ENCODE measurements around the gene ZNF460.

ZNF460 gene

GRCh38 chr19:57242821-57243220 is 37.5 kb upstream of the ZNF460 start:
- H3K9ac ChIP-seq (ENCODE audit: low read depth, low read length), result no peak overlapping the region
- peaks cover 51% of the 10 kb centered on the region for H3K79me2 ChIP-seq (ENCODE audit: insufficient read depth, low read length)

GRCh38 chr19:57244513-57244912 is 35.8 kb upstream of the ZNF460 start:
- Histone ChIP-seq H3K9me3 (ENCODE audit: insufficient read depth, low read length, severe bottlenecking) (no peaks in the 10 kb centered on the region), H3K27me3 (ENCODE audit: insufficient read depth, low read length, poor library complexity) (no peaks in the 10 kb centered on the region), H3K4me2 (ENCODE audit: insufficient read depth, low read length) (no peak overlapping the region), H3K4me3 (ENCODE audit: low read depth in 1 of 2, low read length in 2 of 2) (no peak overlapping the region), H3K9ac (ENCODE audit: low read depth, low read length) (no peak overlapping the region), H3K27ac (ENCODE audit: low read length) (no peak overlapping the region), H3K79me2 (ENCODE audit: insufficient read depth, low read length) (peaks cover 51% of the 10 kb centered on the region), H3K4me1 (ENCODE audit: insufficient read depth, low read length) (peaks cover 28% of the 10 kb centered on the region), H2AFZ (ENCODE audit: low read depth, low read length) (no peak overlapping the region), H4K20me1 (ENCODE audit: insufficient read depth, low read length) (peaks cover 11% of the 10 kb centered on the region), H3K36me3 (ENCODE audit: insufficient read depth, low read length) (peaks cover 64% of the 10 kb centered on the region)
- DNase-seq (no peak), ATAC-seq (ENCODE audit: insufficient read depth, low read depth) (no peak)
- no peak for TF ChIP-seq EZH2 (IDR thresholded peaks at IDR 0.05; ENCODE audit: borderline replicate concordance, low read depth, low read length, severe bottlenecking)
- TF ChIP-seq CTCF (IDR thresholded peaks at IDR 0.05; ENCODE audit: borderline replicate concordance, extremely low read depth, low read length, poor library complexity, severe bottlenecking), result no peak

More at GRCh38 chr19:57242821-57243220, 37.5 kb upstream of the ZNF460 start:
- Histone ChIP-seq H3K27me3 (ENCODE audit: insufficient read depth, low read length, poor library complexity) (no peaks in the 10 kb centered on the region), H3K27ac (ENCODE audit: low read length) (no peak overlapping the region), H3K36me3 (ENCODE audit: insufficient read depth, low read length) (peaks cover 48% of the 10 kb centered on the region), H4K20me1 (ENCODE audit: insufficient read depth, low read length) (peaks cover 11% of the 10 kb centered on the region), H3K4me1 (ENCODE audit: insufficient read depth, low read length) (peaks cover 28% of the 10 kb centered on the region), H3K9me3 (ENCODE audit: insufficient read depth, low read length, severe bottlenecking) (no peaks in the 10 kb centered on the region), H3K4me3 (ENCODE audit: low read depth in 1 of 2, low read length in 2 of 2) (no peak overlapping the region), H3K4me2 (ENCODE audit: insufficient read depth, low read length) (peak overlapping the region; percentile 88; the same call in 1 of the 2 replicates), H2AFZ (ENCODE audit: low read depth, low read length) (no peak overlapping the region)
- DNase-seq (no peak), ATAC-seq (ENCODE audit: insufficient read depth, low read depth) (no peak)
- TF ChIP-seq CTCF (IDR thresholded peaks at IDR 0.05; ENCODE audit: borderline replicate concordance, extremely low read depth, low read length, poor library complexity, severe bottlenecking), result no peak
- TF ChIP-seq EZH2 (IDR thresholded peaks at IDR 0.05; ENCODE audit: borderline replicate concordance, low read depth, low read length, severe bottlenecking), result no peak

GRCh38 chr19:57245066-57245465 is 35.2 kb upstream of the ZNF460 start:
- Histone ChIP-seq H3K4me1 (ENCODE audit: insufficient read depth, low read length) (peaks cover 24% of the 10 kb centered on the region), H3K27me3 (ENCODE audit: insufficient read depth, low read length, poor library complexity) (no peaks in the 10 kb centered on the region), H3K27ac (ENCODE audit: low read length) (no peak overlapping the region), H3K4me2 (ENCODE audit: insufficient read depth, low read length) (no peak overlapping the region), H3K79me2 (ENCODE audit: insufficient read depth, low read length) (peaks cover 50% of the 10 kb centered on the region), H3K9me3 (ENCODE audit: insufficient read depth, low read length, severe bottlenecking) (no peaks in the 10 kb centered on the region), H3K4me3 (ENCODE audit: low read depth in 1 of 2, low read length in 2 of 2) (no peak overlapping the region), H3K9ac (ENCODE audit: low read depth, low read length) (no peak overlapping the region), H2AFZ (ENCODE audit: low read depth, low read length) (no peak overlapping the region), H4K20me1 (ENCODE audit: insufficient read depth, low read length) (peaks cover 11% of the 10 kb centered on the region), H3K36me3 (ENCODE audit: insufficient read depth, low read length) (peaks cover 67% of the 10 kb centered on the region)
- DNase-seq (no peak), ATAC-seq (ENCODE audit: insufficient read depth, low read depth) (no peak)
- TF ChIP-seq CTCF (IDR thresholded peaks at IDR 0.05; ENCODE audit: borderline replicate concordance, extremely low read depth, low read length, poor library complexity, severe bottlenecking), result no peak
- TF ChIP-seq EZH2 (IDR thresholded peaks at IDR 0.05; ENCODE audit: borderline replicate concordance, low read depth, low read length, severe bottlenecking), result no peak

GRCh38 chr19:57245959-57246358 is 34.3 kb upstream of the ZNF460 start:
- Histone ChIP-seq H3K9ac (ENCODE audit: low read depth, low read length) (no peak overlapping the region), H3K27ac (ENCODE audit: low read length) (no peak overlapping the region), H3K27me3 (ENCODE audit: insufficient read depth, low read length, poor library complexity) (no peaks in the 10 kb centered on the region), H4K20me1 (ENCODE audit: insufficient read depth, low read length) (peaks cover 11% of the 10 kb centered on the region), H3K4me2 (ENCODE audit: insufficient read depth, low read length) (no peak overlapping the region), H3K4me3 (ENCODE audit: low read depth in 1 of 2, low read length in 2 of 2) (no peak overlapping the region), H2AFZ (ENCODE audit: low read depth, low read length) (no peak overlapping the region), H3K4me1 (ENCODE audit: insufficient read depth, low read length) (peaks cover 21% of the 10 kb centered on the region), H3K79me2 (ENCODE audit: insufficient read depth, low read length) (peaks cover 43% of the 10 kb centered on the region), H3K9me3 (ENCODE audit: insufficient read depth, low read length, severe bottlenecking) (no peaks in the 10 kb centered on the region), H3K36me3 (ENCODE audit: insufficient read depth, low read length) (peaks cover 75% of the 10 kb centered on the region)
- DNase-seq (no peak), ATAC-seq (ENCODE audit: insufficient read depth, low read depth) (no peak)
- TF ChIP-seq EZH2 (IDR thresholded peaks at IDR 0.05; ENCODE audit: borderline replicate concordance, low read depth, low read length, severe bottlenecking) (no peak), CTCF (IDR thresholded peaks at IDR 0.05; ENCODE audit: borderline replicate concordance, extremely low read depth, low read length, poor library complexity, severe bottlenecking) (no peak)
